SK-N-MC (cell line): ENCODE measurements around the gene PDZK1.

Experiments used
- EZH2 ChIP-seq: fragments of 200-600 bp; sonication (generic); IDR thresholded peaks from one replicate; pipeline ENCODE4 v1.6.1; 2017; ENCODE audit warnings: antibody characterized with exemption
- FOXP2 ChIP-seq: optimal IDR thresholded peaks from 2 replicates; pipeline ENCODE3; 2011; ENCODE audit warnings: mild to moderate bottlenecking, moderate library complexity; ENCODE audit not compliant: insufficient read depth; ENCODE audit errors: extremely low read length, control extremely low read depth
- POLR2AphosphoS5 ChIP-seq: IDR thresholded peaks from 2 replicates; pipeline ENCODE4 v1.6.1; 2012; ENCODE audit warnings: mild to moderate bottlenecking, low read depth, low read length, borderline replicate concordance

GRCh38 chr1:145730467-145730866 lies 23.3 kb upstream of the PDZK1 start:
- no peak for TF ChIP-seq POLR2AphosphoS5
- no peak for TF ChIP-seq EZH2
- no peak for TF ChIP-seq FOXP2
